GM18867 (cell line): ENCODE data around the gene SDC4.

Experiments used
- ATAC-seq: cut with Tn5 transposase; IDR thresholded peaks from one replicate; pipeline ENCODE4 v1.9.1; 2021; ENCODE audit warnings: mild to moderate bottlenecking, moderate library complexity; ENCODE audit not compliant: unreplicated experiment

Gene SDC4

GRCh38 chr20:45301824-45302271 is 46.4 kb downstream of the SDC4 start:
- ATAC-seq: no peak

- ATAC-seq: no peak
These were observed 47.3 kb downstream of the SDC4 start for GRCh38 chr20:45300961-45301360.

- no peak for ATAC-seq
These were observed 48.4 kb downstream of the SDC4 start for GRCh38 chr20:45299786-45300185.

GRCh38 chr20:45297786-45298497 is 50.3 kb downstream of the SDC4 start:
- ATAC-seq: no peak

GRCh38 chr20:45294659-45295058 is 53.6 kb downstream of the SDC4 start:
- no peak for ATAC-seq

- no peak for ATAC-seq
These were observed 54.2 kb downstream of the SDC4 start for GRCh38 chr20:45294003-45294368.

GRCh38 chr20:45293041-45294002 is 54.9 kb downstream of the SDC4 start:
- peak; percentile 60 for ATAC-seq

GRCh38 chr20:45292343-45292742 is 55.9 kb downstream of the SDC4 start:
- ATAC-seq: no peak

GRCh38 chr20:45291526-45291925 is 56.7 kb downstream of the SDC4 start:
- ATAC-seq: no peak

GRCh38 chr20:45290677-45291355 is 57.4 kb downstream of the SDC4 start:
- ATAC-seq: no peak

GRCh38 chr20:45289942-45290676 is 58.1 kb downstream of the SDC4 start:
- ATAC-seq: no peak

- no peak for ATAC-seq
These were observed 59.4 kb downstream of the SDC4 start for GRCh38 chr20:45288860-45289259.

GRCh38 chr20:45288376-45288775 is 59.8 kb downstream of the SDC4 start:
- ATAC-seq: no peak

- no peak for ATAC-seq
These were observed 64.6 kb downstream of the SDC4 start for GRCh38 chr20:45283551-45284057.

GRCh38 chr20:45282700-45283550 is 65.3 kb downstream of the SDC4 start:
- no peak for ATAC-seq

GRCh38 chr20:45279992-45280391 is 68.2 kb downstream of the SDC4 start:
- ATAC-seq: no peak

GRCh38 chr20:45275338-45275737 is 72.9 kb downstream of the SDC4 start:
- ATAC-seq: no peak
